K562 (cell line): ENCODE data around the gene HNF4A. TPM values are rescaled to one million over a fixed set of nuclear protein-coding genes. Genes with fewer than 3 reads are reported as not detected.

ENCODE experiments used
- ATF7 ChIP-seq: fragments of 450-650 bp; IDR thresholded peaks from 2 replicates; pipeline ENCODE4 v1.7.1; 2014; ENCODE audit warnings: mild to moderate bottlenecking, moderate library complexity
- GTF2E2 ChIP-seq: fragments of 200-800 bp; sonication (Bioruptor generic); IDR thresholded peaks from 2 replicates; pipeline ENCODE4 v1.6.1; 2016; ENCODE audit warnings: missing genetic modification characterization, missing compliant biosample characterization
- MAFF ChIP-seq: IDR thresholded peaks from 2 replicates; pipeline ENCODE4 v1.6.1; 2012; ENCODE audit warnings: low read length, improper control_type of control experiment
- NCOA4 ChIP-seq: fragments of 450-650 bp; IDR thresholded peaks from 2 replicates; pipeline ENCODE4 v1.6.1; 2018; ENCODE audit warnings: mild to moderate bottlenecking; ENCODE audit not compliant: partially characterized antibody
- NR1H2 ChIP-seq: sonication (generic); formaldehyde crosslinking; IDR thresholded peaks from 2 replicates; pipeline ENCODE4 v1.4.0; 2020; ENCODE audit warnings: mild to moderate bottlenecking, missing genetic modification reagents
- PATZ1 ChIP-seq: fragments of 250-450 bp; sonication (Bioruptor Pico); IDR thresholded peaks from 2 replicates; pipeline ENCODE4 v1.5.0; 2020; ENCODE audit warnings: mild to moderate bottlenecking, borderline replicate concordance
- REST ChIP-seq, 2 experiments: fragments of 450-650 bp; formaldehyde crosslinking in 1 of 2; IDR thresholded peaks; 2 replicates each; pipeline versions ENCODE4 v1.4.0 to v1.6.1; 2014 to 2020; ENCODE audit warnings: mild to moderate bottlenecking in 2 of 2, borderline replicate concordance in 1 of 2, low read depth in 1 of 2
- RUNX1 ChIP-seq: sonication (generic); IDR thresholded peaks from 2 replicates; pipeline ENCODE4 v1.6.1; 2016; ENCODE audit warnings: antibody characterized with exemption, low read depth
- THAP12 ChIP-seq: fragments of 250-450 bp; sonication (Bioruptor Pico); IDR thresholded peaks from 2 replicates; pipeline ENCODE4 v1.9.0; 2021; ENCODE audit warnings: mild to moderate bottlenecking, inconsistent platforms
- TRIM24 ChIP-seq, 2 experiments: fragments of 450-650 bp; IDR thresholded peaks; 2 replicates each; pipeline ENCODE4 v1.6.1; 2016
- TRIM28 ChIP-seq: fragments of 450-650 bp; IDR thresholded peaks from 2 replicates; pipeline ENCODE4 v1.6.1; 2017
- ZNF121 ChIP-seq: sonication (generic); formaldehyde crosslinking; conservative IDR thresholded peaks from 2 replicates; pipeline ENCODE4 v1.8.0; 2022; ENCODE audit warnings: missing genetic modification reagents
- ZNF165 ChIP-seq: fragments of 250-450 bp; sonication (Bioruptor Pico); IDR thresholded peaks from 2 replicates; pipeline ENCODE4 v1.4.0; 2020; ENCODE audit warnings: borderline replicate concordance
- ZNF584 ChIP-seq: fragments of 200-800 bp; sonication (Bioruptor generic); IDR thresholded peaks from 2 replicates; pipeline ENCODE4 v1.6.1; 2016; ENCODE audit warnings: low read depth, mild to moderate bottlenecking, missing genetic modification characterization, missing compliant biosample characterization
- ZNF764 ChIP-seq: fragments of 250-450 bp; sonication (Bioruptor Pico); IDR thresholded peaks from 2 replicates; pipeline ENCODE4 v1.4.0; 2020; ENCODE audit warnings: low read depth, mild to moderate bottlenecking, moderate library complexity
- ZNF780A ChIP-seq: fragments of 250-450 bp; sonication (Bioruptor Pico); IDR thresholded peaks from 2 replicates; pipeline ENCODE4 v1.5.0; 2021; ENCODE audit warnings: mild to moderate bottlenecking
- polyA plus RNA-seq, 8 experiments: library from polyadenylated mRNA; depleted of rRNA in 4 of 8; stranded (reverse) in 5 of 8; unstranded in 3 of 8; fragments of >200 nt; fragmentation: Nextera tagmentation in 2 of 8; fragmentation: Illumina TruSeq in 1 of 8; extraction: Ambion mirVana in 2 of 8; extraction: Trizol in 1 of 8; gene quantifications; 2 replicates each; pipeline versions ENCODE4 v1.2.1 to v1.2.3, GENCODE V29; 2011 to 2014; ENCODE audit warnings: inconsistent platforms in 1 of 8, missing spikeins in 1 of 8
- total RNA-seq, 7 experiments: library from RNA; depleted of rRNA in 6 of 7; stranded (reverse); fragments of >200 nt in 6 of 7; fragmentation: Illumina TruSeq in 2 of 7; extraction: Trizol in 2 of 7; gene quantifications; 2 replicates each; pipeline versions ENCODE4 v1.2.1 to v1.2.3, GENCODE V29; 2011 to 2021; ENCODE audit warnings: low replicate concordance in 1 of 7

HNF4A gene
- total and polyA plus RNA-seq, 9 of the 15 experiments (the other 6 are each of a cell fraction or from before 2014, with no cell fraction given): 0.03 to 0.27 (median 0.08) TPM; not detected in 5

GRCh38 chr20:44418069-44418905, 62.8 kb downstream of the HNF4A start (continued):
- TF ChIP-seq ZNF165 (CRISPR knock-in tag) (no peak), ATF7 (no peak), RUNX1 (no peak), ZNF584 (CRISPR knock-in tag) (peak; percentile 69; the same call in 1 of the 2 replicates), PATZ1 (no peak), NCOA4 (no peak), REST (IDR thresholded peaks at IDR 0.05; ENCODE audit: borderline replicate concordance) (no peak), REST (CRISPR knock-in tag; IDR thresholded peaks at IDR 0.05; ENCODE audit: low read depth) (0 out of 2 replicates have a peak, but pooled peaks have one; percentile 40), MAFF (no peak), ZNF121 (CRISPR knock-in tag) (no peak), ZNF780A (CRISPR knock-in tag) (no peak), NR1H2 (no peak), TRIM24 (IDR thresholded peaks at IDR 0.05) (peak; percentile 23 to 26; a peak in 2 of 4 replicates), THAP12 (no peak), GTF2E2 (peak; percentile 54; the same call in 1 of the 2 replicates), ZNF764 (CRISPR knock-in tag) (no peak), TRIM28 (no peak)
